H1 (cell line): Measurements from ENCODE around the gene WDR37.

Source experiments
- CEBPB ChIP-seq: IDR thresholded peaks from 2 replicates; pipeline ENCODE4 v1.6.1; 2012; ENCODE audit warnings: low read depth, low read length
- EP300 ChIP-seq, 2 experiments: IDR thresholded peaks; 1 replicate in 1 of 2; 2 replicates in 1 of 2; pipeline ENCODE4 v1.6.1; 2011 to 2012; ENCODE audit warnings: low read depth in 2 of 2, low read length in 2 of 2, mild to moderate bottlenecking in 2 of 2, borderline replicate concordance in 1 of 2, inconsistent platforms in 1 of 2, moderate library complexity in 1 of 2
- EZH2 ChIP-seq: fragments of 200-600 bp; sonication (generic); IDR thresholded peaks from 2 replicates; pipeline ENCODE4 v1.7.1; 2012; ENCODE audit warnings: low read depth, mild to moderate bottlenecking, moderate library complexity, low read length, inconsistent platforms; ENCODE audit not compliant: severe bottlenecking
- GABPA ChIP-seq: IDR thresholded peaks from 2 replicates; pipeline ENCODE4 v1.6.1; 2011; ENCODE audit warnings: mild to moderate bottlenecking, low read length, moderate library complexity, borderline replicate concordance; ENCODE audit not compliant: insufficient read depth
- JUND ChIP-seq: IDR thresholded peaks from 2 replicates; pipeline ENCODE4 v1.6.1; 2011; ENCODE audit warnings: mild to moderate bottlenecking, improper control_type of control experiment, low read length
- POLR2AphosphoS5 ChIP-seq: IDR thresholded peaks from 2 replicates; pipeline ENCODE4 v1.6.1; 2011; ENCODE audit warnings: low read depth, low read length
- RFX5 ChIP-seq: IDR thresholded peaks from 2 replicates; pipeline ENCODE4 v1.6.1; 2011; ENCODE audit warnings: low read depth, low read length, improper control_type of control experiment, borderline replicate concordance
- RNF2 ChIP-seq: fragments of 200-900, 300-1000 bp; sonication (generic); IDR thresholded peaks from 2 replicates; pipeline ENCODE4 v1.7.1; 2016; ENCODE audit warnings: borderline replicate concordance, low read depth, mild to moderate bottlenecking, antibody characterized with exemption, low read length; ENCODE audit not compliant: poor library complexity, severe bottlenecking; ENCODE audit errors: missing control alignments
- SP1 ChIP-seq: IDR thresholded peaks from 2 replicates; pipeline ENCODE4 v1.6.1; 2011; ENCODE audit warnings: low read depth, low read length
- TAF1 ChIP-seq: IDR thresholded peaks from 2 replicates; pipeline ENCODE4 v1.6.1; 2011; ENCODE audit warnings: mild to moderate bottlenecking, low read depth, low read length
- TCF12 ChIP-seq: IDR thresholded peaks from 2 replicates; pipeline ENCODE4 v1.6.1; 2011; ENCODE audit warnings: low read depth, mild to moderate bottlenecking, low read length
- TEAD4 ChIP-seq: IDR thresholded peaks from 2 replicates; pipeline ENCODE4 v1.6.1; 2012; ENCODE audit warnings: low read depth, low read length, inconsistent platforms, mixed read lengths
- YY1 ChIP-seq: IDR thresholded peaks from 2 replicates; pipeline ENCODE4 v1.6.1; 2011; ENCODE audit warnings: low read depth, mild to moderate bottlenecking, low read length
- TF ChIP-seq, protein P1 (sequence below), 3 experiments: IDR thresholded peaks; 1 replicate in 2 of 3; 2 replicates in 1 of 3; pipeline versions ENCODE4 v1.5.1 to v1.6.1; 2011; ENCODE audit warnings: low read length in 3 of 3, mild to moderate bottlenecking in 3 of 3, inconsistent platforms in 2 of 3, low read depth in 1 of 3, moderate library complexity in 1 of 3; ENCODE audit not compliant: insufficient read depth in 1 of 3; ENCODE audit errors: control extremely low read depth in 1 of 3

DNA sequence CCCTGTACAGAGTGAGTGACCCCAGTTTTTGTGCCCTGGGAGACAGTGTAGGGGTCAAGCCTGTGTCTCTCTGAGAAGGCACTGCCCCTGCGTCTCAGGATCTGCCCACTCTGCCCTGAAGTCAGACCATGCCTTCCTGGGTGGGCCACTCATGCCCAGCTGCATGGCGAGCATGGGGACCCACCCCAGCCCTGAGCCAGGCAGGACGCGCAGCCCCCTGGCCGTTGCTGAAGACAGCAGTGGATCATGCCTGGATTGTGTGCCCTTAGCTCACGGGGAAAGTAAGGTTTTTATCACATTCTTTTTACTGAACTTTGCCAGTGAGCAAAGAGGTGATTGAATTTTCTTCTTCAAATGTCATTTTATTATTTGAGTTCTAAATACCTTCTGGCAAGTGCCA is 66.2 kb downstream of the WDR37 start:
- TF ChIP-seq POLR2AphosphoS5 (no peak), YY1 (no peak), EZH2 (no peak), TEAD4 (no peak), RFX5 (no peak), SP1 (no peak), GABPA (no peak), RNF2 (no peak), EP300 (IDR thresholded peaks at IDR 0.05; ENCODE audit: borderline replicate concordance in 1 of 2, low read depth in 2 of 2, low read length in 2 of 2) (no peak), TAF1 (no peak), JUND (no peak), CEBPB (no peak), TCF12 (no peak)
- TF ChIP-seq, protein P1, sequence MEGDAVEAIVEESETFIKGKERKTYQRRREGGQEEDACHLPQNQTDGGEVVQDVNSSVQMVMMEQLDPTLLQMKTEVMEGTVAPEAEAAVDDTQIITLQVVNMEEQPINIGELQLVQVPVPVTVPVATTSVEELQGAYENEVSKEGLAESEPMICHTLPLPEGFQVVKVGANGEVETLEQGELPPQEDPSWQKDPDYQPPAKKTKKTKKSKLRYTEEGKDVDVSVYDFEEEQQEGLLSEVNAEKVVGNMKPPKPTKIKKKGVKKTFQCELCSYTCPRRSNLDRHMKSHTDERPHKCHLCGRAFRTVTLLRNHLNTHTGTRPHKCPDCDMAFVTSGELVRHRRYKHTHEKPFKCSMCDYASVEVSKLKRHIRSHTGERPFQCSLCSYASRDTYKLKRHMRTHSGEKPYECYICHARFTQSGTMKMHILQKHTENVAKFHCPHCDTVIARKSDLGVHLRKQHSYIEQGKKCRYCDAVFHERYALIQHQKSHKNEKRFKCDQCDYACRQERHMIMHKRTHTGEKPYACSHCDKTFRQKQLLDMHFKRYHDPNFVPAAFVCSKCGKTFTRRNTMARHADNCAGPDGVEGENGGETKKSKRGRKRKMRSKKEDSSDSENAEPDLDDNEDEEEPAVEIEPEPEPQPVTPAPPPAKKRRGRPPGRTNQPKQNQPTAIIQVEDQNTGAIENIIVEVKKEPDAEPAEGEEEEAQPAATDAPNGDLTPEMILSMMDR (IDR thresholded peaks at IDR 0.05; ENCODE audit: control extremely low read depth in 1 of 3, insufficient read depth in 1 of 3, low read depth in 1 of 3, low read length in 3 of 3) = no peak
